HEK293T (cell line): ENCODE measurements around the gene CEP83.

Source experiments
- BHLHE40 ChIP-seq: fragments of 450-650 bp; IDR thresholded peaks from 2 replicates; pipeline ENCODE4 v1.6.1; 2016; ENCODE audit warnings: mild to moderate bottlenecking, moderate library complexity, borderline replicate concordance
- FOXK2 ChIP-seq: fragments of 450-650 bp; IDR thresholded peaks from 2 replicates; pipeline ENCODE4 v1.6.1; 2016; ENCODE audit warnings: mild to moderate bottlenecking
- TF ChIP-seq, protein P1 (sequence below): fragments of 450-650 bp; IDR thresholded peaks from 2 replicates; pipeline ENCODE4 v1.6.1; 2016

DNA sequence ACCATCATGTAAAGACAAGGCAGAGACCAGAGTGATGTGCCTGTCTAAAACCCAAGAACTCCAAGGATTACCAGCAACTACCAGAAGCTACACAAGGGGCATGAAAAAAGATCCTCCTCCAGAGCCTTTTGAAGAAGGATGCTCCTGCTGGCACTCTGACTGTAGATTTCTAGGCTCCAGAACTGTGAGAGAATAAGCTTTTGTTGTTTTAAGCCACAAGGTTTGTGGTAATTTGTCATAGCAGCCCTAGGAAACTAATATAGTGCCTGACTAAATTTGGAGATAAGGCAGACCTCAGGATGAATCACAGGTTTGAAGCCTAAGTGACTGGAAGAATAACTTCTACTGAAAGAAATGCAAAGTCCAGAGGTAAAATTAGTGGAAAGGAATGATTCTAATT is 132.9 kb downstream of the CEP83 start:
- TF ChIP-seq, protein P1, sequence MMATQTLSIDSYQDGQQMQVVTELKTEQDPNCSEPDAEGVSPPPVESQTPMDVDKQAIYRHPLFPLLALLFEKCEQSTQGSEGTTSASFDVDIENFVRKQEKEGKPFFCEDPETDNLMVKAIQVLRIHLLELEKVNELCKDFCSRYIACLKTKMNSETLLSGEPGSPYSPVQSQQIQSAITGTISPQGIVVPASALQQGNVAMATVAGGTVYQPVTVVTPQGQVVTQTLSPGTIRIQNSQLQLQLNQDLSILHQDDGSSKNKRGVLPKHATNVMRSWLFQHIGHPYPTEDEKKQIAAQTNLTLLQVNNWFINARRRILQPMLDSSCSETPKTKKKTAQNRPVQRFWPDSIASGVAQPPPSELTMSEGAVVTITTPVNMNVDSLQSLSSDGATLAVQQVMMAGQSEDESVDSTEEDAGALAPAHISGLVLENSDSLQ = no peak
- TF ChIP-seq FOXK2 = no peak
- no peak for TF ChIP-seq BHLHE40
